Natural killer cell (primary cell): Measurements from ENCODE around the gene MDGA2. TPM values are rescaled to one million over a fixed set of nuclear protein-coding genes. Genes with fewer than 3 reads are reported as not detected.

Experiments used
- ATAC-seq, 3 donors: fragments of 150-1000 bp in 2 of 3; fragments of 200-7000 bp in 1 of 3; cut with Tn5 transposase; 1 replicate in 1 of 3; 2 replicates in 2 of 3; pipeline ENCODE4 v1.10.0; 2021; ENCODE audit warnings: mild to moderate bottlenecking in 2 of 3, moderate library complexity in 2 of 3
- DNase-seq, 2 donors: peaks; one replicate each; pipeline versions ENCODE4 v3.0.0 to v3.0.0-alpha.2; 2013 to 2021; ENCODE audit warnings: mixed read lengths in 1 of 2
- H3K27ac ChIP-seq: one replicate; pipeline ENCODE4 v1.5.1; 2013; ENCODE audit warnings: mild to moderate bottlenecking, low read length
- H3K27me3 ChIP-seq: one replicate; pipeline ENCODE4 v1.6.1; 2013; ENCODE audit warnings: low read length; ENCODE audit not compliant: control insufficient read depth, insufficient read depth
- H3K36me3 ChIP-seq: one replicate; pipeline ENCODE4 v1.6.1; 2013; ENCODE audit warnings: low read length; ENCODE audit not compliant: control insufficient read depth, insufficient read depth
- H3K4me1 ChIP-seq: one replicate; pipeline ENCODE4 v1.6.1; 2013; ENCODE audit warnings: low read length; ENCODE audit not compliant: control insufficient read depth, insufficient read depth
- H3K4me3 ChIP-seq: one replicate; pipeline ENCODE4 v1.5.1; 2013; ENCODE audit warnings: low read length
- H3K9me3 ChIP-seq: one replicate; pipeline ENCODE4 v1.6.1; 2013; ENCODE audit warnings: low read length; ENCODE audit not compliant: control insufficient read depth, insufficient read depth
- H3K27ac Mint-ChIP-seq, 2 donors: one replicate each; pipeline ENCODE4 v1.8.0; 2022; ENCODE audit warnings: mild to moderate bottlenecking in 2 of 2, mixed read lengths in 2 of 2, moderate library complexity in 1 of 2
- H3K27me3 Mint-ChIP-seq, 2 donors: one replicate each; pipeline ENCODE4 v1.8.0; 2022; ENCODE audit warnings: low read depth in 2 of 2, mixed read lengths in 2 of 2
- H3K36me3 Mint-ChIP-seq: one replicate; pipeline ENCODE4 v1.8.0; 2022; ENCODE audit warnings: mixed read lengths
- H3K4me1 Mint-ChIP-seq, 2 donors: one replicate each; pipeline ENCODE4 v1.8.0; 2022; ENCODE audit warnings: mixed read lengths in 2 of 2
- H3K4me3 Mint-ChIP-seq: one replicate; pipeline ENCODE4 v1.8.0; 2022; ENCODE audit warnings: mild to moderate bottlenecking, moderate library complexity, mixed read lengths
- H3K9me3 Mint-ChIP-seq, 2 donors: one replicate each; pipeline ENCODE4 v1.8.0; 2022; ENCODE audit warnings: mixed read lengths in 2 of 2
- CTCF ChIP-seq: fragments of 200-600 bp; IDR thresholded peaks from one replicate; pipeline ENCODE4 v1.8.0; 2022; ENCODE audit warnings: antibody characterized with exemption
- WGBS: methylation state at CpG from one replicate; pipeline ENCODE4 v1.1.7; 2013; ENCODE audit warnings: missing lambda C conversion rate; ENCODE audit not compliant: insufficient coverage; 5-methylcytosine and 5-hydroxymethylcytosine counted together
- intact Hi-C: fragments of 100-400 bp; cut with micrococcal nuclease; formaldehyde crosslinking; loops from one replicate; pipeline ENCODE4 v1.14.2; 2022
- total RNA-seq, 4 donors: library from RNA; stranded (reverse); fragments of 120-200 nt in 1 of 4; gene quantifications; one replicate each; pipeline versions ENCODE4 v1.2.3 to v1.2.4, GENCODE V29; 2013 to 2022

MDGA2 gene
- total RNA-seq, 3 donors from 2014 or later (not counting 1 experiment from before 2014, with no cell fraction given): not detected

- intact Hi-C loops: no loop called here
- Histone ChIP-seq H3K36me3 (no peaks in the 10 kb centered on the region), H3K4me3 (no peak overlapping the region), H3K27me3 (no peaks in the 10 kb centered on the region), H3K4me1 (no peaks in the 10 kb centered on the region), H3K9me3 (no peaks in the 10 kb centered on the region), H3K27ac (no peak overlapping the region)
- no peak for ATAC-seq
- DNase-seq: no peak
- Mint-ChIP-seq H3K4me1 (no peaks in the 10 kb centered on the region), H3K27ac (no peak overlapping the region), H3K9me3 (peaks cover 17 to 18% of the 10 kb centered on the region in 2 donors), H3K36me3 (no peaks in the 10 kb centered on the region), H3K27me3 (no peaks in the 10 kb centered on the region), H3K4me3 (no peak overlapping the region)
- WGBS: 89% methylated on average over 2 of the region's 2 CpGs
- TF ChIP-seq CTCF: no peak
These were observed 412.6 kb downstream of the MDGA2 start for GRCh38 chr14:47262801-47263200.

DNA sequence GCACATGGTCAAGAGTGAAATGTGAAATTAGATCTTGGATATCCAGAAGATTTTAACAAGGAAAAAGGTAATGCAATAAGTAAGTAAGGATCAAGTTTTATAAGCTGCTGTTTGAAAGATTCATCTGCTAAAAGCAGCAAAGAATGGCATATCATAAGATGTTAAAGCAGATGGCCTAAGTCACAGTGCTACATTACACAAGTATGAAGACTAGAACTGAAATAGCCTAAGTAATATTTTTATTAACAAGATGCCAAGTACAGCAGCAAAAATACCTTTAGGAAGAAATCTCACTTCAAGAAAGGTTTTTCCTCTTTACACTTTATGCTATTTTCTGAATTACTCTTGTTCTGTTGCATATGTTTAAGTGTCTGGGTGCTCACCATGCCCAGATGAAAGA lies 414.1 kb downstream of the MDGA2 start:
- DNase-seq (no peak), ATAC-seq (no peak)
- Mint-ChIP-seq H3K27me3 (no peaks in the 10 kb centered on the region), H3K4me1 (no peaks in the 10 kb centered on the region), H3K9me3 (peaks cover 16 to 21% of the 10 kb centered on the region in 2 donors), H3K4me3 (no peak overlapping the region), H3K36me3 (no peaks in the 10 kb centered on the region), H3K27ac (no peak overlapping the region)
- H3K36me3 ChIP-seq: no peaks in the 10 kb centered on the region
- intact Hi-C loops: no loop called here
- H3K27me3 ChIP-seq: no peaks in the 10 kb centered on the region
- no peak overlapping the region for H3K27ac ChIP-seq
- no peak for TF ChIP-seq CTCF
- H3K4me1 ChIP-seq: no peaks in the 10 kb centered on the region
- H3K9me3 ChIP-seq: no peaks in the 10 kb centered on the region
- H3K4me3 ChIP-seq: no peak overlapping the region

DNA sequence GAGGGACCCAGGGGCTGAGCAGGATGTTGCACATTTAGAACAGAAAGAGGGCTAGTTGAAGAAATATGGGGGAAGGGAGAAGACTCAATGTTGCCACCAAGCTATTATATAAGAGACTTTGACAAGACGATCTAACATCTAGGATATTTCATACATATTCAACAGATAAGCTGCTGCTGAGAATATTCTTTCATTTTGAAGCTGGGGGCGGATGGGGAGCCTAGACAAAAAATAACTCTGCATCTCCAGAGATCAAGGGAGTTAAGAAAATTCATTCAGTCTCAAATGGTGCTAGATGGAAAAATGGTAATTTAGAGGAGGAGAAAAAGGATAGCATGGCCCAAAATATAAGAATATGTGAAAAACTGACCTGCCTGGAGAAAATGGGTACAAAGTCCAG lies 415.6 kb downstream of the MDGA2 start:
- no peak overlapping the region for H3K4me3 Mint-ChIP-seq
- ATAC-seq (no peak), DNase-seq (no peak)
- no peaks in the 10 kb centered on the region for H3K4me1 ChIP-seq
- H3K9me3 Mint-ChIP-seq: peaks cover 14 to 23% of the 10 kb centered on the region in 2 donors
- H3K27ac ChIP-seq: no peak overlapping the region
- no peaks in the 10 kb centered on the region for H3K4me1 Mint-ChIP-seq
- H3K27ac Mint-ChIP-seq: no peak overlapping the region
- intact Hi-C loops: no loop called here
- no peaks in the 10 kb centered on the region for H3K27me3 Mint-ChIP-seq
- TF ChIP-seq CTCF: no peak
- H3K36me3 ChIP-seq: no peaks in the 10 kb centered on the region
- no peaks in the 10 kb centered on the region for H3K27me3 ChIP-seq
- H3K36me3 Mint-ChIP-seq: no peaks in the 10 kb centered on the region
- H3K4me3 ChIP-seq: no peak overlapping the region
- H3K9me3 ChIP-seq: no peaks in the 10 kb centered on the region
- WGBS: 78% methylated on average over 1 of the region's 2 CpGs

- no peak overlapping the region for H3K27ac ChIP-seq
- ATAC-seq: no peak
- no peaks in the 10 kb centered on the region for H3K4me1 Mint-ChIP-seq
- H3K36me3 ChIP-seq: no peaks in the 10 kb centered on the region
- H3K27me3 Mint-ChIP-seq: no peaks in the 10 kb centered on the region
- H3K36me3 Mint-ChIP-seq: no peaks in the 10 kb centered on the region
- H3K4me3 Mint-ChIP-seq: no peak overlapping the region
- H3K27ac Mint-ChIP-seq: no peak overlapping the region
- H3K9me3 Mint-ChIP-seq: peaks cover 26 to 32% of the 10 kb centered on the region in 2 donors
- H3K9me3 ChIP-seq: no peaks in the 10 kb centered on the region
- no peak for DNase-seq
- H3K4me3 ChIP-seq: no peak overlapping the region
- no peak for TF ChIP-seq CTCF
- intact Hi-C loops: no loop called here
- 18% methylated on average over 2 of the region's 2 CpGs for WGBS
- no peaks in the 10 kb centered on the region for H3K4me1 ChIP-seq
- no peaks in the 10 kb centered on the region for H3K27me3 ChIP-seq
These were observed 418.4 kb downstream of the MDGA2 start for GRCh38 chr14:47257013-47257412.
